IPS-18a (cell line): Measurements from ENCODE around the gene DLEC1.
"Not testable (repeated sequence)": the region's sequence is repeated elsewhere in the genome, so short reads cannot be mapped to it uniquely, and the experiment has no call there.

Experiments used
- H3K27ac ChIP-seq: one replicate; pipeline ENCODE4 v1.5.1; 2013; ENCODE audit warnings: low read length
- H3K27me3 ChIP-seq: one replicate; pipeline ENCODE4 v1.6.1; 2013; ENCODE audit warnings: mild to moderate bottlenecking, low read length; ENCODE audit not compliant: control insufficient read depth, insufficient read depth
- H3K36me3 ChIP-seq: one replicate; pipeline ENCODE4 v1.6.1; 2013; ENCODE audit warnings: low read depth, low read length; ENCODE audit not compliant: control insufficient read depth
- H3K4me1 ChIP-seq: one replicate; pipeline ENCODE4 v1.6.1; 2013; ENCODE audit warnings: low read depth, low read length; ENCODE audit not compliant: control insufficient read depth
- H3K4me3 ChIP-seq: one replicate; pipeline ENCODE4 v1.5.1; 2013; ENCODE audit warnings: low read length
- H3K9ac ChIP-seq: one replicate; pipeline ENCODE4 v1.6.1; 2013; ENCODE audit warnings: mild to moderate bottlenecking, low read length, moderate library complexity
- H3K9me3 ChIP-seq: one replicate; pipeline ENCODE4 v1.6.1; 2013; ENCODE audit warnings: low read depth, low read length; ENCODE audit not compliant: control insufficient read depth

Gene DLEC1

DNA sequence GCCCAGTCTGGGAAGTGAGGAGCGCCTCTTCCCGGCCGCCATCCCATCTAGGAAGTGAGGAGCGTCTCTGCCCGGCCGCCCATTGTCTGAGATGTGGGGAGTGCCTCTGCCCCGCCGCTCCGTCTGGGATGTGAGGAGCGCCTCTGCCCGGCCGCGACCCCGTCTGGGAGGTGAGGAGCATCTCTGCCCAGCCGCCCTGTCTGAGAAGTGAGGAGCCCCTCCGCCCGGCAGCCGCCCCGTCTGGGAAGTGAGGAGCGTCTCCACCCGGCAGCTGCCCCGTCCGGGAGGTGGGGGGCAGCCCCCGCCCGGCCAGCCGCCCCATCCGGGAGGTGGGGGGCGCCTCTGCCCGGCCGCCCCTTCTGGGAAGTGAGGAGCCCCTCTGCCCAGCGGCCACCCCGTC, 14.3 kb downstream of the DLEC1 start:
- peaks cover 12% of the 10 kb centered on the region for H3K27me3 ChIP-seq
- not testable (repeated sequence) for H3K4me3 ChIP-seq, H3K27ac ChIP-seq, H3K4me1 ChIP-seq, H3K9ac ChIP-seq, H3K9me3 ChIP-seq, H3K36me3 ChIP-seq

DNA sequence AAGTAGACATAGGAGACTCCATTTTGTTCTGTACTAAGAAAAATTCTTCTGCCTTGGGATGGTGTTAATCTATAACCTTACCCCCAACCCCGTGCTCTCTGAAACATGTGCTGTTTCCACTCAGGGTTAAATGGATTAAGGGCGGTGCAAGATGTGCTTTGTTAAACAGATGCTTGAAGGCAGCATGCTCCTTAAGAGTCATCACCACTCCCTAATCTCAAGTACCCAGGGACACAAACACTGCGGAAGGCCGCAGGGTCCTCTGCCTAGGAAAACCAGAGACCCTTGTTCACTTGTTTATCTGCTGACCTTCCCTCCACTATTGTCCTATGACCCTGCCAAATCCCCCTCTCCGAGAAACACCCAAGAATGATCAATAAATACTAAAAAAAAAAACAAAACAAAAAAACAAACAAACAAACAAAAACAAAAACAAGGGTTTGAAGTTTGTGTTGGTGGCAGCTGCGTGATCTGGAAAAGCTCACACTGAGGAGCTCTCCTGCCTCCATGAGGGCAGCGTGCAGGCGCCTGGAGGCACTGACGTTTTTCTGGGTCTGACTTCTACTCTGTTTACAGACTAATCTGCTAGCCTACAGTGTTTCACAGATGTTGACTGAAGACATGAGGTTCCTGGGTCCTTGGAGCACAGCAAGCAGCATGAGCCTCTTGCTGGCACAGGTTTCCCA, 14.9 kb downstream of the DLEC1 start:
- H3K27me3 ChIP-seq, H3K9ac ChIP-seq, H3K9me3 ChIP-seq, H3K4me3 ChIP-seq, H3K27ac ChIP-seq, H3K4me1 ChIP-seq, H3K36me3 ChIP-seq: not testable (repeated sequence)

DNA sequence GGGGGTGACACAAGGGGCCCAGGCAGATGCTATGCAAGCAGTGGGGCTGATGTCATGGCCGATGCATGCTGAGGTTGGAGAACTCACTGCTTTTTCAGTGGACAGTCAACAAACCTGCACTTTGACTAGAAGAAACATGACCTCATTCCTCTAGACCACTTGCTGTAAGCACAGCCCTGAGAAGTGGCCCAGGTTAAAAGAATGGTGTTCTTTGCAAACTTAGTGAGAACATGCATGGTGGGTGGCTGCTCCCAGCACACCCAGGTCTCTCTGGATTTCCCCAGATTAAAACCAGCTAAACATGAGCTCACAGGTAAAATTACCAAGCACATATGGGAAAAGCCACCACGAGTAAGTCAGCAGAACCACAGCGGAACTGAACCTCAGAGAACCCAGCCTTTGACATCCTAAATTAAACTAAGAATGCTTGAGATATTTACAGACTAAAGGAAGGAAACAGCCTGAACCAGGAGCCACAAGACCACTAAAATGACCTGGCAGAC, 15.5 kb downstream of the DLEC1 start:
- Histone ChIP-seq H3K9me3 (no peaks in the 10 kb centered on the region), H3K4me3 (no peak overlapping the region), H3K4me1 (no peaks in the 10 kb centered on the region), H3K27me3 (peaks cover 9% of the 10 kb centered on the region), H3K27ac (no peak overlapping the region), H3K9ac (no peak overlapping the region), H3K36me3 (no peaks in the 10 kb centered on the region)

DNA sequence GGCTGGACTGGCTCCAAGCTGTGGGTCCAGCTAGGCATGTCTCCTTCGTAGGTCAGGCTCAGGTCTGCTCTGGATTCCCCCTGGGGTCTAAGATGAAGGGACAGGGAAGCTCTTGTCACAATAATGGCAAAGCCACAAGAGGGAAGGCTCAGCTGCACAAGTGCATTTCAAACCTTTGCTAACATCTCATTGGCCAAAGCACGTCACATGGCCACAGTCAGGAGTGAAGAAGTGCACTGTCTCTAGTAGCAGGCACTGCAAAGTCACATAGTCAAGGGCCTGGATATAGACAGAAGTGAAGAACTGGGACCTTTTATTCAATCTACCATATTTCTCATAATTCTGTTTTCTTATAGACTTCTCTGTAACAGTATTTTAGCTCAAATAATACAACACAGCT, 20.1 kb downstream of the DLEC1 start:
- Histone ChIP-seq H3K4me3 (no peak overlapping the region), H3K27me3 (peaks cover 9% of the 10 kb centered on the region), H3K9me3 (no peaks in the 10 kb centered on the region), H3K27ac (no peak overlapping the region), H3K4me1 (no peaks in the 10 kb centered on the region), H3K36me3 (no peaks in the 10 kb centered on the region), H3K9ac (no peak overlapping the region)

DNA sequence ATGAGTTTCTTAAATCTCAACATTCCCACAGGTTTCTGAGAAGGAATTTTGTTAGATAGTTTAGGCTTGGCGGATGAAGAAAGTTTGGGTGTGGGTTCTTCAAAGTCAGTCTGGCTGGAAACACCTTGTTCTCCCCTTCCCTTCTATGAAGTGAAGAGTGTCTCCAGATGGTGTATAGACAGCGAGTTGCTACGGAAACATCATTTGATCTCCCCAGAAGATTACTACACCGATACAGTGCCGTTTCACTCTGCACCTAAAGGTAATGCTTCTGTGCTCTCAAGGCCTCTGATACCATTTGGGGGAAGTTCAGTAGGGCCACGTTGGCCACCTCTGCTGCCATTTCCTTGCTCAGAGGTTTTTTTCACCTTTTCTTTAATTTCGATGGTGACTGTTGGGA, 20.6 kb downstream of the DLEC1 start:
- Histone ChIP-seq H3K4me1 (no peaks in the 10 kb centered on the region), H3K27me3 (peaks cover 7% of the 10 kb centered on the region), H3K4me3 (no peak overlapping the region), H3K9ac (no peak overlapping the region), H3K36me3 (no peaks in the 10 kb centered on the region), H3K9me3 (no peaks in the 10 kb centered on the region), H3K27ac (no peak overlapping the region)

DNA sequence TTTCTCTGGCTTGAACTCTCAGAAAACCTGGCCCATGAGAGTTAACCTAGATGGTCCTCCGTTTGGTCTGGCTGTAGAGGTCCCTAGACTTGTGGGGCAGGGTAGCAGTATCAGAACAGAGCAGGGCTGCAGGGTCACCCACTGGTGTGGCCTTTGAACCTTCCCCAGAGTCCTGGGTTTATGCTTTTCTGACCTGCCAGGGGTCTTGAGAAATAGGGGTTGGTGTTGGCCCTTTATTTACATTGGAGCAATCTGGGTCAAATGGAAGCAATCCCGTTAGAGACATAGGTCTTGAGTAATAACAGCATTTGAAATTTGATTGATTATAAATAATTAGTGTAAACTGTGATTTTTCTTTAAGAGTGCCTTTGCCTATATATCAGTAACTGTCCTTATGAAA, 23.8 kb downstream of the DLEC1 start:
- Histone ChIP-seq H3K27me3 (no peaks in the 10 kb centered on the region), H3K4me1 (no peaks in the 10 kb centered on the region), H3K27ac (no peak overlapping the region), H3K9ac (no peak overlapping the region), H3K36me3 (no peaks in the 10 kb centered on the region), H3K4me3 (no peak overlapping the region), H3K9me3 (no peaks in the 10 kb centered on the region)

DNA sequence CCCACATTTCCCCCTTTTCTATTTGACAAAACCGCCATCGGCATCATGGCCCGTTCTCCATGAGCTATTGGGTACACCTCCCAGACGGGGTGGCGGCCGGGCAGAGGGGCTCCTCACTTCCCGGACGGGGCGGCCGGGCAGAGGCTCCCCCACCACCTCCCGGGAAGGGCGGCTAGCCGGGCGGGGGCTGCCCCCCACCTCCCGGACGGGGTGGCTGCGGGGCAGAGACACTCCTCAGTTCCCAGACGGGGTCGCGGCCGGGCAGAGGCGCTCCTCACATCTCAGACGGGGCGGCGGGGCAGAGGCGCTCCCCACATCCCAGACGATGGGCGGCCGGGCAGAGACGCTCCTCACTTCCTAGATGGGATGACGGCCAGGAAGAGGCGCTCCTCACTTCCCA, 25.4 kb downstream of the DLEC1 start:
- H3K4me1 ChIP-seq, H3K27me3 ChIP-seq: not testable (repeated sequence)

DNA sequence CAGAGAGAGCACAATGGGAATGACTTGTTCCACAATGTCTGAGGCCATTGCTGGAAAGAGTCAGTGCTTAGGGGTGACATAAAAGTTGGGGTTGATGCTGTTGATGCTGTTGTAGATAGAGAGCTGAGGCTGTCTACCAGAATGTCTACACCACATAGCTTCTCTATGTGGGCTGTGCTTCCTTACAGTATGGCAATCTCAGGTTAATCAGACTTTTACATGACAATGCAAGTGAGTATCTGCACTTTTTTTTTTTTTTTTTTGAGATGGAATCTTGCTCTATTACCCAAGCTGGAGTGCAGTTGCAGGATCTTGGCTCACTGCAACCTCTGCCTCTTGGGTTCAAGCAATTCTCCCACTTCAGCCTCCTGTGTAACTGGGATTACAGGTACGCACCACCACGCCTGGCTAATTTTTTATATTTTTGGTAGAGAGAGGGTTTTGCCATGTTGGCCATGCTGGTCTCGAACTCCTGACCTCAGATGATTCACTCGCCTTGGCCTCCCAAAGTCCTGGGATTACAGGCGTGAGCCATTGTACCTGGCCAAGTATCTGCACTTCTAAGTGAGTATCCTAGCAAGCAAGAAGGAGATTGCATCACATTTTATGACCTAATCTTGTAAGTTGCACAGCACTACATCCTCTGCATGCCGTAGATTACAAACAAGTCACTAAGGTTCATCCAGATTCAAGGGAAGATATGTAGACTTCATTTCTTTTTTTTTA, 28.7 kb downstream of the DLEC1 start:
- H3K9ac ChIP-seq = no peak overlapping the region
- H3K27ac ChIP-seq = no peak overlapping the region
- H3K4me3 ChIP-seq = no peak overlapping the region
- H3K4me1 ChIP-seq = peaks cover 18% of the 10 kb centered on the region
- H3K9me3 ChIP-seq = no peaks in the 10 kb centered on the region
- H3K27me3 ChIP-seq = no peaks in the 10 kb centered on the region
- no peaks in the 10 kb centered on the region for H3K36me3 ChIP-seq

More for the DNA sequence above, 25.4 kb downstream of the DLEC1 start:
- H3K36me3 ChIP-seq, H3K27ac ChIP-seq, H3K9ac ChIP-seq, H3K4me3 ChIP-seq, H3K9me3 ChIP-seq: not testable (repeated sequence)

DNA sequence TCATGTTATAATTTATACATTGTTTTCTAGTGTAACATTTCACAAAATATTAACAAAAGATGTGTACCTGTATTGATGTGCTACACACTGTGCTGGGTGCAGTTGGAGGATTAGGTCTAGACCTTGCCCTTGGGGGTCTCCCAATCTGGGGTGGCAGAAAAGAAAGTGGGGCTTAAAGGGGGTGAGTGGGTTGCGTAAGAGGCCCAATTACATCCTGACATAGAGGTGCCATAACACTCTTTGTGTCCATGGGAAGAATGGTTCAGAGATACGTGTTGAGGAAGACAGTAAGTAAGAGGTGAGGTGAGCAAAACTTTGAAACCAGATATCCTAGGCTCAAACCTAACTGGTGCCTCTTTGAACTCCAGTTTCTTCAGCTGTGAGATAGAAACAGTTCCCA, 31.0 kb downstream of the DLEC1 start:
- Histone ChIP-seq H3K36me3 (no peaks in the 10 kb centered on the region), H3K4me3 (no peak overlapping the region), H3K27me3 (no peaks in the 10 kb centered on the region), H3K9ac (no peak overlapping the region), H3K4me1 (peaks cover 18% of the 10 kb centered on the region), H3K27ac (no peak overlapping the region), H3K9me3 (no peaks in the 10 kb centered on the region)

DNA sequence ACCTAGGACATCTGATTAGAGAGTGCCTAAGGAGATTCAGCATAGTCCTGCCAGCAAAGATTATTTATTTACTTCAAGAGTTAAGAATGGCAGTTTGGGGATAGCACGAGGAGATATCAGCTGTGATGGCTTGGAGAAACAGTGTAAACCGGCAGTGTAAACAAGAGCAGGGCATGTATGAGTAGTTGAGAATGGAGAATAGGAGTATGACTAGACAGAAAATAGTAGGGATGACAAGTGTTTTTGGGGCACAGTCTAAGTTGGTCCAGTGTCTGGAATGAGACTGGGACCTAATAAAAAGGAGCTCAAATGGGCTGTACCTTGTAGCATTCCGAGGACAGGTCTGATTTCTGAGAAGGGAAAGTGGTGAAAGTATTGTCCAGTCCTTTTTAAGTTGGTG, 38.1 kb downstream of the DLEC1 start:
- H3K9me3 ChIP-seq, H3K27me3 ChIP-seq, H3K4me1 ChIP-seq, H3K9ac ChIP-seq, H3K27ac ChIP-seq, H3K36me3 ChIP-seq, H3K4me3 ChIP-seq: not testable (repeated sequence)

DNA sequence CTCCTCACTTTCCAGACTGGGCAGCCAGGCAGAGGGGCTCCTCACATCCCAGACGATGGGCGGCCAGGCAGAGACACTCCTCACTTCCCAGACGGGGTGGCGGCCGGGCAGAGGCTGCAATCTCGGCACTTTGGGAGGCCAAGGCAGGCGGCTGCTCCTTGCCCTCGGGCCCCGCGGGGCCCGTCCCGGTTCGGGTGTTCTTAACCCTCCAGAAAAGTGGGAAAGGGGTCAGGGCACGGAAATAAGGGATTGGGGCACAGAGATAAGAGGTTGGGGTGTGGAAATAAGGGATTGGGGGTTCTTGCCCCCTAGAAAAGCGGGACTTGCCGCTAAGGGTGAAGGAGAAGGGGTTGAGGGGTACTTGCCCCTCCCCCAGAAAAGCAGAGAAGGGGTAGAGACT, 43.3 kb downstream of the DLEC1 start:
- not testable (repeated sequence) for H3K27ac ChIP-seq, H3K4me3 ChIP-seq, H3K4me1 ChIP-seq, H3K36me3 ChIP-seq, H3K9me3 ChIP-seq, H3K27me3 ChIP-seq, H3K9ac ChIP-seq

DNA sequence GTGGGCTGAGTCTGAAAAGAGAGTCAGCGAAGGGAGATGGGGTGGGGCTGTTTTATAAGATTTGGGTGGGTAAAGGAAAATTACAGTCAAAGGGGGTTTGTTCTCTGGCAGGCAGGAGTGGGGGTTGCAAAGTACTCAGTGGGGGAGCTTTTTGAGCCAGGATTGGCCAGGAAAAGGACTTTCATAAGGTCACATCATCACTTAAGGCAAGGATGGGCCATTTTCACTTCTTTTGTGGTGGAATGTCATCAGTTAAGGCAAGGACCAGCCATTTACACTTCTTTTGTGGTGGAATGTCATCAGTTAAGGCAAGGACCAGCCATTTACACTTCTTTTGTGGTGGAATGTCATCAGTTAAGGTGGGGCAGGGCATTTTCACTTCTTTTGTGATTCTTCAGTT, 44.2 kb downstream of the DLEC1 start:
- H3K9me3 ChIP-seq, H3K4me1 ChIP-seq, H3K9ac ChIP-seq: not testable (repeated sequence)

More for the DNA sequence above, 44.2 kb downstream of the DLEC1 start:
- H3K27ac ChIP-seq, H3K36me3 ChIP-seq, H3K4me3 ChIP-seq, H3K27me3 ChIP-seq: not testable (repeated sequence)
